ENCODE data around the gene CD58.
"Not testable (repeated sequence)": the region's sequence is repeated elsewhere in the genome, so short reads cannot be mapped to it uniquely, and the experiment has no call there.

CD58 gene

DNA sequence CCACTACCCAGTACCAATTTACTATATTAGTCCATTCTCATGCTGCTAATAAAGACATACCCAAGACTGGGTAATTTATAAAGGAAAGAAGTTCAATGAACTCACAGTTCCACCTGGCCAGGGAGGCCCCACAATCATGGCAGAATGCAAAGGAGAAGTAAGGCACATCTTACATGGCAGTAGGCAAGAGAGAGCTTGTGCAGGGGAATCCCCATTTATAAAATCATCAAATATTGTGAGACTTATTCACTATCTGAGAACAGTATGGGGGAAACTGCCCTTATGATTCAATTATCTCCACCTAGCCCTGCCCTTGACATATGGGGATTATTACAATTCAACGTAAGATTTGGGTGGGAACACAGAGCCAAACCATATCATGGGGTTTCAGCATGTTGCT, 6.4 kb downstream of the CD58 start:
- no peak overlapping the region for H3K4me3 ChIP-seq (replicated peaks in 1 of 2; ENCODE audit: low read depth in 2 of 2, low read length in 2 of 2)
- no peak for DNase-seq (ENCODE audit: low read depth in 2 of 2)
- TF ChIP-seq, protein P1, sequence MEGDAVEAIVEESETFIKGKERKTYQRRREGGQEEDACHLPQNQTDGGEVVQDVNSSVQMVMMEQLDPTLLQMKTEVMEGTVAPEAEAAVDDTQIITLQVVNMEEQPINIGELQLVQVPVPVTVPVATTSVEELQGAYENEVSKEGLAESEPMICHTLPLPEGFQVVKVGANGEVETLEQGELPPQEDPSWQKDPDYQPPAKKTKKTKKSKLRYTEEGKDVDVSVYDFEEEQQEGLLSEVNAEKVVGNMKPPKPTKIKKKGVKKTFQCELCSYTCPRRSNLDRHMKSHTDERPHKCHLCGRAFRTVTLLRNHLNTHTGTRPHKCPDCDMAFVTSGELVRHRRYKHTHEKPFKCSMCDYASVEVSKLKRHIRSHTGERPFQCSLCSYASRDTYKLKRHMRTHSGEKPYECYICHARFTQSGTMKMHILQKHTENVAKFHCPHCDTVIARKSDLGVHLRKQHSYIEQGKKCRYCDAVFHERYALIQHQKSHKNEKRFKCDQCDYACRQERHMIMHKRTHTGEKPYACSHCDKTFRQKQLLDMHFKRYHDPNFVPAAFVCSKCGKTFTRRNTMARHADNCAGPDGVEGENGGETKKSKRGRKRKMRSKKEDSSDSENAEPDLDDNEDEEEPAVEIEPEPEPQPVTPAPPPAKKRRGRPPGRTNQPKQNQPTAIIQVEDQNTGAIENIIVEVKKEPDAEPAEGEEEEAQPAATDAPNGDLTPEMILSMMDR (IDR thresholded peaks at IDR 0.05; ENCODE audit: low read depth, low read length), result no peak

DNA sequence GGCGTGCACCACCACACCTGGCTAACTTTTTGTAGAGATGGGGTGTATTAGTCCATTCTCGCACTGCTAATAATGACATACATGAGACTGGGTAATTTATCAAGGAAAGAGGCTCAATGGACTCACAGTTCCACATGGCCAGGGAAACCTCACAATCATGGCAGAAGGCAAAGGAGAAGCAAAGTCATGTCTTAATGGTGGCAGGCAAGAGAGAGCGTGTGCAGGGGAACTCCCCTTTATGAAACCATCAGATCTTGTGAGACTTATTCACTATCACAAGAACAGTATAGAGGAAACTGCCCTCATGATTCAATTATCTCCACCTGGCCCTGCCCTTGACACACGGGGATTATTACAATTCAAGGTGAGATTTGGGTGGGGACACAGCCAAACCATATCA, 8.4 kb downstream of the CD58 start:
- H3K4me3 ChIP-seq (replicated peaks in 1 of 2; ENCODE audit: low read depth in 2 of 2, low read length in 2 of 2); DNase-seq (ENCODE audit: low read depth in 2 of 2): not testable (repeated sequence)

DNA sequence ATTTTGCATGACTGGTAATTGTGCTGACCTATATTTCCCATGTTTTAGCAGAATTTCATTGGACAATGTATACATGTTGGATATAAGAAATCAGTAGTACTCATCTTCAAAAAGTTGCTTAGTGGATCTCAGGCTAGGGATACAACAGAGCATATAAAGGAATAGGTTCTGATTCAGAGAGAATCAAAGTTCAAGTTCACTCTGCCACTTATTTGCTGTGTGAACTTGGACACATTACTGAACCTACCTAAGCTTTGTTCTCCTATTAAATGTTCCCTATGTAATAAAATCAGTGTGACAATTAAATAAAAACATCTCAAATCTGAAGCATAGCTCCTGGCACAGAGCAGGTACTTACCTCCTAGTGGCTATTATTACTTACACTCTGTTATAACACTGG, 9.3 kb downstream of the CD58 start:
- H3K4me3 ChIP-seq (replicated peaks in 1 of 2; ENCODE audit: low read depth in 2 of 2, low read length in 2 of 2), result no peak overlapping the region
- DNase-seq (ENCODE audit: low read depth in 2 of 2), result no peak
- TF ChIP-seq, protein P1 (IDR thresholded peaks at IDR 0.05; ENCODE audit: low read depth, low read length), result no peak

DNA sequence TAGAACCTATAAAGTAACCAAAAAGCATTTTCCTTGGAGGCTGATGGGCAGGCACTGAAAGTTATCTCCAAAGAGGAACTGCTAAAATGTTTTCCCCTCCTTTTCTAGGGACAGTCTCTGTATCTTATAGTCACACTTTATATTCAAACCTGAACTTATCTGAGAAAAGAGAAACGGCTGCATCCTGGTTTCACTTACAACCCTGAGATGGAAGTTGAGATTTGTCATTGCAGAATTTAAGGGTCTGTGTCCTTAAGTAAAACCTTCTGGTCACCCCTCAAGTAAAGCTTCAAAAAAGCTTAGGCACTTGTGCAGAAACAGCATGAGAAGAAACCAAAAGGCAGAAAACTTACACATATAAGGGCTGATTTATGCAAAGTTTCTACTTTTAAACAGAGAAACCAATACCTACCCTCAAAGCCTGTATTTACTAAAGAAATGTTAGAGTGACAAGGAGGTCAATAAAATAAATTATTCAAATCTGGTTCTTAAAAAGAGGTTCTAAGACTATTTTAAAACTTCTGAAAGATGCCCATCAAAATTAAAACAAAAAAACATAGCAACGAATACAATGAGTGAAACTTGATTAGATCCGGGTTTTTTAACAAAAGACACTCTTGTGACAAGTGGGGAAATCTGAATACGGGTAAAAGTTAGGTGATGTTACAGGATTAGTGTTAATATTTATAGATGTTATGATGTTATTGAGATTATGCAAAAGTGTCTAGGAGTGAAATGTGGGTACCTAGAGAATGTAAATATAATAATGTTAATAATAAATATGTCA, 9.9 kb downstream of the CD58 start:
- H3K4me3 ChIP-seq (replicated peaks in 1 of 2; ENCODE audit: low read depth in 2 of 2, low read length in 2 of 2), result no peak overlapping the region
- TF ChIP-seq, protein P1 (IDR thresholded peaks at IDR 0.05; ENCODE audit: low read depth, low read length), result no peak
- DNase-seq (ENCODE audit: low read depth in 2 of 2), result no peak

DNA sequence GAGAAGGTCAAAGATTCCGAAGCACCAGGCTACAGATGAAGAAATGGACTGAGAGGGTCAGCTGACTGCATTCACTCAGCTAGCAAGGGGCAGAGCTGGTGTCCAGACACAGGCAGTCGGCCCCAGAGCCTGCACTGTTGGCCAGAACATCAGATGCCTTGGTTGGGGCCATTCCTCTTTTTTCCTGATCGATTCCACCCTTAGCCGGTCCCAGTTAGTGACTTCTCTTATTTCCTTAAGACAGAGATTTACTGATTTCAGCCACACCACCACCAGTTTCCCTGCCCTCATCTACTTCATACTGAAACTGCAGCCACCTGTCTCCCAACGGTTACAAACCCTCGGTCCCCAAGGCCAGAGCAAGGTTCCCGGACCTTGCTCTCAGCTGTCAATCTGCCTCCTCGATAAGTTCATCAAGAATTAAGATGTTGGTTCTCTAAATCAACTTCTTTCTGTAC, 11.5 kb downstream of the CD58 start:
- DNase-seq (ENCODE audit: low read depth in 2 of 2), result no peak
- TF ChIP-seq, protein P1 (IDR thresholded peaks at IDR 0.05; ENCODE audit: low read depth, low read length), result no peak
- no peak overlapping the region for H3K4me3 ChIP-seq (replicated peaks in 1 of 2; ENCODE audit: low read depth in 2 of 2, low read length in 2 of 2)

DNA sequence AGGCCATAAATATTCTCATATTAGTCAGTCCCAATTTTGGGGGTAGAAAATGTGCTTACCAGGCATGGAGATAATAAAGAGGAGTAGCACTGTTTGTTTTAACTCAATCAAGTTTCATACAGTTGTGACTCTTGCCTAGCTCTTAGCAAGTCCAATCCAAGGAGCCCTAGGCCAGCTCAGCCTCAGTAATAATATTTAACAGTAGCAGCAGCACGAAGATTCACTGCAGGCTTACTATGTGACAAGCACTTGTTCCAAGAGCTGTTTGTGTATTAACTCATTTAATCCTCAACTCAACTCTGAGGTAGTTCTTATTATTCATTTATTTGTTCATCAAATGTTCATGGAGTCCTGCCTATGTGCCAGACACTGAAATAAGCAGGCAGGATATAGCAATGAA, 12.3 kb downstream of the CD58 start:
- no peak overlapping the region for H3K4me3 ChIP-seq (replicated peaks in 1 of 2; ENCODE audit: low read depth in 2 of 2, low read length in 2 of 2)
- TF ChIP-seq, protein P1 (IDR thresholded peaks at IDR 0.05; ENCODE audit: low read depth, low read length), result no peak

DNA sequence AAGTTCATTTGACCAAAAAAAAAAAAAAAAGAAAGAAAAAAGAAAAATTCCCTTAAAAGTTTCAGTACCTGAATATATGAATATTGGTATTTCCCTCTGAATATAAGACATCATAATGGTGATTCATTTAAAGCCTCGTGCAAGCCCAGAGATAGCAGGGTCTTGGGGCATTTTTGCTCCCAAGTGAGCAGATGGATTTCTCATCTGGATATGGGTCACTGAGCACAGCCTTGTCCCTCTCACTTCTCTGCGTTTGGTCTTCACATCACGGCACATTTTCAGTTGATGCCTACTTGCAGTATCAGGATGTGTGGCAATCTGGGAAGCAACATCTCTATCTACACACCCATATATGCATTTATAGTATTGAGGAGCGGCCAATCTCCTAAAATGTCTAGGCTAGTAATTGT, 12.7 kb downstream of the CD58 start:
- no peak for DNase-seq (ENCODE audit: low read depth in 2 of 2)
- TF ChIP-seq, protein P1 (IDR thresholded peaks at IDR 0.05; ENCODE audit: low read depth, low read length), result no peak
- no peak overlapping the region for H3K4me3 ChIP-seq (replicated peaks in 1 of 2; ENCODE audit: low read depth in 2 of 2, low read length in 2 of 2)

More for the DNA sequence above, 12.3 kb downstream of the CD58 start:
- no peak for DNase-seq (ENCODE audit: low read depth in 2 of 2)
